ENCODE data around the gene GNAS-AS1. TPM values are rescaled to one million over a fixed set of nuclear protein-coding genes. Genes with fewer than 3 reads are reported as not detected.
A peak's percentile ranks its signal among the peaks of the same experiment; 100 is the strongest.

The GNAS-AS1 gene
- total RNA-seq, 2 experiments from 2014 or later = 0.89 to 1.8 TPM

GRCh38 chr20:58878399-58878798 is 27.7 kb upstream of the GNAS-AS1 start:
- CTCF ChIA-PET = interaction anchor here (1.1 to 1.4 kb wide), 2 partner anchors 20 to 29 kb away, joined by 3 to 4 read pairs; no protein-coding TSS in a partner anchor

GRCh38 chr20:58877976-58878360 is 27.3 kb upstream of the GNAS-AS1 start:
- Mint-ChIP-seq H3K4me1 (peaks cover 25% of the 10 kb centered on the region), H3K4me3 (no peak overlapping the region), H3K27me3 (no peaks in the 10 kb centered on the region), H3K27ac (peak overlapping the region; percentile 68), H3K9me3 (ENCODE audit: low read depth) (no peaks in the 10 kb centered on the region), H3K36me3 (no peaks in the 10 kb centered on the region)
- DNase-seq (peak; percentile 67), ATAC-seq (peak; percentile 93)
- CTCF ChIA-PET = interaction anchor here (1.1 to 2.1 kb wide), 3 partner anchors 11 to 30 kb away, joined by 3 to 6 read pairs (median 4); no protein-coding TSS in a partner anchor

More at GRCh38 chr20:58878399-58878798, 27.7 kb upstream of the GNAS-AS1 start:
- Mint-ChIP-seq H3K36me3 (no peaks in the 10 kb centered on the region), H3K27ac (peak overlapping the region; percentile 68), H3K9me3 (ENCODE audit: low read depth) (no peaks in the 10 kb centered on the region), H3K4me1 (peaks cover 23% of the 10 kb centered on the region), H3K27me3 (no peaks in the 10 kb centered on the region), H3K4me3 (no peak overlapping the region)
- ATAC-seq (no peak), DNase-seq (no peak)

GRCh38 chr20:58877050-58877975 is 26.6 kb upstream of the GNAS-AS1 start:
- Mint-ChIP-seq H3K36me3 (no peaks in the 10 kb centered on the region), H3K4me3 (no peak overlapping the region), H3K27me3 (no peaks in the 10 kb centered on the region), H3K4me1 (peaks cover 29% of the 10 kb centered on the region), H3K27ac (peak overlapping the region; percentile 68), H3K9me3 (ENCODE audit: low read depth) (no peaks in the 10 kb centered on the region)
- no peak for DNase-seq
- no peak for ATAC-seq
- CTCF ChIA-PET = interaction anchor here (1.1 to 2.1 kb wide), 6 partner anchors 10 to 210 kb away, joined by 3 to 6 read pairs (median 4); no protein-coding TSS in a partner anchor

GRCh38 chr20:58876437-58876836 is 25.7 kb upstream of the GNAS-AS1 start:
- CTCF ChIA-PET = interaction anchor here (1.1 to 2.1 kb wide), 4 partner anchors 9 to 211 kb away, joined by 3 to 6 read pairs (median 4); no protein-coding TSS in a partner anchor
- Mint-ChIP-seq H3K27ac (no peak overlapping the region), H3K36me3 (no peaks in the 10 kb centered on the region), H3K4me3 (no peak overlapping the region), H3K4me1 (peaks cover 29% of the 10 kb centered on the region), H3K9me3 (ENCODE audit: low read depth) (no peaks in the 10 kb centered on the region), H3K27me3 (no peaks in the 10 kb centered on the region)
- no peak for ATAC-seq
- no peak for DNase-seq

- H3K4me1 Mint-ChIP-seq = peaks cover 34% of the 10 kb centered on the region
These were observed 24.9 kb upstream of the GNAS-AS1 start for GRCh38 chr20:58875541-58876134.

GRCh38 chr20:58875111-58875510 is 24.4 kb upstream of the GNAS-AS1 start:
- Mint-ChIP-seq H3K4me1 (peaks cover 39% of the 10 kb centered on the region), H3K27me3 (peaks cover 6% of the 10 kb centered on the region), H3K27ac (no peak overlapping the region), H3K9me3 (ENCODE audit: low read depth) (no peaks in the 10 kb centered on the region), H3K36me3 (no peaks in the 10 kb centered on the region), H3K4me3 (no peak overlapping the region)
- CTCF ChIA-PET = interaction anchor here (1.0 to 1.5 kb wide), 4 partner anchors 15 to 347 kb away, joined by 3 to 4 read pairs (median 3); no protein-coding TSS in a partner anchor
- ATAC-seq (no peak), DNase-seq (no peak)

More at GRCh38 chr20:58875541-58876134, 24.9 kb upstream of the GNAS-AS1 start:
- H3K27ac Mint-ChIP-seq = no peak overlapping the region
- DNase-seq = no peak
- H3K27me3 Mint-ChIP-seq = peaks cover 5% of the 10 kb centered on the region
- CTCF ChIA-PET = interaction anchor here (1.0 to 2.1 kb wide), 5 partner anchors 9 to 347 kb away, joined by 3 to 6 read pairs (median 3); no protein-coding TSS in a partner anchor
- H3K4me3 Mint-ChIP-seq = no peak overlapping the region
- no peak for ATAC-seq
- no peaks in the 10 kb centered on the region for H3K36me3 Mint-ChIP-seq
- no peaks in the 10 kb centered on the region for H3K9me3 Mint-ChIP-seq (ENCODE audit: low read depth)

GRCh38 chr20:58874469-58874868 is 23.8 kb upstream of the GNAS-AS1 start:
- H3K27ac Mint-ChIP-seq = no peak overlapping the region
- no peaks in the 10 kb centered on the region for H3K36me3 Mint-ChIP-seq
- no peaks in the 10 kb centered on the region for H3K9me3 Mint-ChIP-seq (ENCODE audit: low read depth)
- CTCF ChIA-PET = interaction anchor here (1.0 to 1.5 kb wide), 4 partner anchors 15 to 348 kb away, joined by 3 to 4 read pairs (median 3); no protein-coding TSS in a partner anchor
- H3K27me3 Mint-ChIP-seq = peaks cover 6% of the 10 kb centered on the region
- no peak overlapping the region for H3K4me3 Mint-ChIP-seq
- no peak for ATAC-seq
- DNase-seq = no peak
- H3K4me1 Mint-ChIP-seq = peaks cover 40% of the 10 kb centered on the region

- H3K27ac Mint-ChIP-seq = no peak overlapping the region
- no peaks in the 10 kb centered on the region for H3K36me3 Mint-ChIP-seq
- H3K27me3 Mint-ChIP-seq = peaks cover 15% of the 10 kb centered on the region
- no peak overlapping the region for H3K4me3 Mint-ChIP-seq
- H3K9me3 Mint-ChIP-seq (ENCODE audit: low read depth) = no peaks in the 10 kb centered on the region
- CTCF ChIA-PET = interaction anchor here (0.7 to 1.8 kb wide), 5 partner anchors 221 to 1397 kb away, joined by 3 to 6 read pairs (median 3); partner anchors contain the start of gene STX16
- DNase-seq (no peak), ATAC-seq (no peak)
- peaks cover 18% of the 10 kb centered on the region for H3K4me1 Mint-ChIP-seq
These were observed 20.9 kb upstream of the GNAS-AS1 start for GRCh38 chr20:58871533-58872102.

- Mint-ChIP-seq H3K4me1 (peaks cover 18% of the 10 kb centered on the region), H3K4me3 (no peak overlapping the region), H3K27ac (no peak overlapping the region), H3K36me3 (no peaks in the 10 kb centered on the region), H3K27me3 (peaks cover 22% of the 10 kb centered on the region), H3K9me3 (ENCODE audit: low read depth) (no peaks in the 10 kb centered on the region)
- ATAC-seq (peak; percentile 81), DNase-seq (peak; percentile 66)
- CTCF ChIA-PET = interaction anchor here (0.5 to 1.8 kb wide), 35 partner anchors 9 to 585 kb away, joined by 3 to 10 read pairs (median 3); partner anchors contain the start of genes GNAS-AS1 and STX16
These were observed 19.8 kb upstream of the GNAS-AS1 start for GRCh38 chr20:58870293-58871014.

- H3K27me3 Mint-ChIP-seq = peaks cover 22% of the 10 kb centered on the region
- no peak for ATAC-seq
- no peaks in the 10 kb centered on the region for H3K9me3 Mint-ChIP-seq (ENCODE audit: low read depth)
These were observed 19.0 kb upstream of the GNAS-AS1 start for GRCh38 chr20:58869662-58870227.

GRCh38 chr20:58868795-58869194 is 18.1 kb upstream of the GNAS-AS1 start:
- ATAC-seq (no peak), DNase-seq (no peak)
- Mint-ChIP-seq H3K9me3 (ENCODE audit: low read depth) (no peaks in the 10 kb centered on the region), H3K27ac (no peak overlapping the region), H3K4me1 (peaks cover 17% of the 10 kb centered on the region), H3K36me3 (no peaks in the 10 kb centered on the region), H3K27me3 (peaks cover 23% of the 10 kb centered on the region), H3K4me3 (no peak overlapping the region)
- CTCF ChIA-PET = interaction anchor here (1.0 to 1.8 kb wide), 5 partner anchors 13 to 342 kb away, joined by 3 to 7 read pairs (median 4); no protein-coding TSS in a partner anchor

More at GRCh38 chr20:58869662-58870227, 19.0 kb upstream of the GNAS-AS1 start:
- Mint-ChIP-seq H3K4me3 (no peak overlapping the region), H3K36me3 (no peaks in the 10 kb centered on the region), H3K4me1 (peaks cover 18% of the 10 kb centered on the region), H3K27ac (no peak overlapping the region)
- no peak for DNase-seq
- CTCF ChIA-PET = interaction anchor here (0.5 to 1.8 kb wide), 33 partner anchors 10 to 586 kb away, joined by 3 to 10 read pairs (median 3); partner anchors contain the start of genes GNAS-AS1 and STX16

GRCh38 chr20:58867211-58867610 is 16.5 kb upstream of the GNAS-AS1 start:
- ATAC-seq = no peak
- CTCF ChIA-PET = interaction anchor here (1.2 to 1.8 kb wide), 10 partner anchors 10 to 355 kb away, joined by 3 to 10 read pairs (median 5); no protein-coding TSS in a partner anchor

More at GRCh38 chr20:58867211-58867610, 16.5 kb upstream of the GNAS-AS1 start:
- no peak for DNase-seq
- Mint-ChIP-seq H3K27me3 (peaks cover 38% of the 10 kb centered on the region), H3K4me3 (no peak overlapping the region), H3K36me3 (no peaks in the 10 kb centered on the region), H3K9me3 (ENCODE audit: low read depth) (no peaks in the 10 kb centered on the region), H3K4me1 (peaks cover 11% of the 10 kb centered on the region), H3K27ac (no peak overlapping the region)
